Sigmoid colon (tissue), 4 donors: ENCODE results near the gene DSE.

ENCODE experiments used
- POLR2AphosphoS5 ChIP-seq, 4 donors: sonication (generic); formaldehyde crosslinking; IDR thresholded peaks; one replicate each; pipeline ENCODE4 v1.6.1; 2017; ENCODE audit warnings: antibody characterized with exemption in 4 of 4
- TF ChIP-seq, protein P1 (sequence below), 4 experiments: fragments of 450-650 bp in 3 of 4; fragments of 200-600 bp in 1 of 4; IDR thresholded peaks; one replicate each; pipeline ENCODE4 v1.5.1; 2016 to 2019; ENCODE audit warnings: antibody characterized with exemption in 4 of 4, mild to moderate bottlenecking in 3 of 4, moderate library complexity in 2 of 4

DNA sequence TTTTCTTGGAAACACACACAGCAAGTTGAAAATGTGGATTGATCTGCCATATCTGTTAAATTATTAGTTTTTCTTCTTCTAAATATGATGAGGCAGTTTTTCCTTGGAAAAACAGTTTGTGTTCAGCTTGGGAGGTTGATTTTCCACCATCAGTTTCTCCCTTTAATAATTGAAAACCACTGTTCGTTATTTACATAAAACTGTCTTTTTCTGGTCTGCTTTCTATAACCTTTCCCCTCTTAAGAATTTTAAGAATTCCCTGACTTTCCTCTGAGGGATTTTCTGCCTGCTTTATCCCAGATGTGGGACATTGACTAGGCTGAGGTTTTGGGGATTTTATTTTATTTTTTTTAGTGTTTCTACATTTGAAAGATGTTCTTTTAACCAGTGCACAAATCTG, 27.2 kb downstream of the DSE start:
- TF ChIP-seq, protein P1, sequence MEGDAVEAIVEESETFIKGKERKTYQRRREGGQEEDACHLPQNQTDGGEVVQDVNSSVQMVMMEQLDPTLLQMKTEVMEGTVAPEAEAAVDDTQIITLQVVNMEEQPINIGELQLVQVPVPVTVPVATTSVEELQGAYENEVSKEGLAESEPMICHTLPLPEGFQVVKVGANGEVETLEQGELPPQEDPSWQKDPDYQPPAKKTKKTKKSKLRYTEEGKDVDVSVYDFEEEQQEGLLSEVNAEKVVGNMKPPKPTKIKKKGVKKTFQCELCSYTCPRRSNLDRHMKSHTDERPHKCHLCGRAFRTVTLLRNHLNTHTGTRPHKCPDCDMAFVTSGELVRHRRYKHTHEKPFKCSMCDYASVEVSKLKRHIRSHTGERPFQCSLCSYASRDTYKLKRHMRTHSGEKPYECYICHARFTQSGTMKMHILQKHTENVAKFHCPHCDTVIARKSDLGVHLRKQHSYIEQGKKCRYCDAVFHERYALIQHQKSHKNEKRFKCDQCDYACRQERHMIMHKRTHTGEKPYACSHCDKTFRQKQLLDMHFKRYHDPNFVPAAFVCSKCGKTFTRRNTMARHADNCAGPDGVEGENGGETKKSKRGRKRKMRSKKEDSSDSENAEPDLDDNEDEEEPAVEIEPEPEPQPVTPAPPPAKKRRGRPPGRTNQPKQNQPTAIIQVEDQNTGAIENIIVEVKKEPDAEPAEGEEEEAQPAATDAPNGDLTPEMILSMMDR (IDR thresholded peaks at IDR 0.05), result no peak
- TF ChIP-seq POLR2AphosphoS5 (IDR thresholded peaks at IDR 0.05), result no peak
